ENCODE results near the gene AREG.

AREG gene

GRCh38 chr4:74412225-74412624, 32.7 kb upstream of the AREG start:
- Histone ChIP-seq H3K9ac (ENCODE audit: low read depth in 1 of 2, low read length in 2 of 2) (no peak overlapping the region), H3K9me3 (ENCODE audit: control insufficient read depth in 1 of 2, low read length in 2 of 2) (no peaks in the 10 kb centered on the region), H3K4me1 (ENCODE audit: control insufficient read depth in 1 of 2, insufficient read depth in 2 of 2, low read length in 2 of 2) (no peaks in the 10 kb centered on the region), H3K27ac (ENCODE audit: low read depth, low read length) (no peak overlapping the region), H3K4me3 (ENCODE audit: low read depth in 1 of 2, low read length in 2 of 2) (no peak overlapping the region), H3K36me3 (ENCODE audit: control insufficient read depth in 1 of 2, insufficient read depth in 2 of 2, low read length in 2 of 2) (no peaks in the 10 kb centered on the region), H3K27me3 (ENCODE audit: control insufficient read depth in 1 of 2, insufficient read depth in 2 of 2, low read length in 2 of 2) (no peaks in the 10 kb centered on the region)

- no peaks in the 10 kb centered on the region for H3K4me1 ChIP-seq (ENCODE audit: control insufficient read depth in 1 of 2, insufficient read depth in 2 of 2, low read length in 2 of 2)
- no peak overlapping the region for H3K27ac ChIP-seq (ENCODE audit: low read depth, low read length)
- no peak overlapping the region for H3K9ac ChIP-seq (ENCODE audit: low read depth in 1 of 2, low read length in 2 of 2)
- H3K27me3 ChIP-seq (ENCODE audit: control insufficient read depth in 1 of 2, insufficient read depth in 2 of 2, low read length in 2 of 2), result no peaks in the 10 kb centered on the region
- no peaks in the 10 kb centered on the region for H3K36me3 ChIP-seq (ENCODE audit: control insufficient read depth in 1 of 2, insufficient read depth in 2 of 2, low read length in 2 of 2)
- no peaks in the 10 kb centered on the region for H3K9me3 ChIP-seq (ENCODE audit: control insufficient read depth in 1 of 2, low read length in 2 of 2)
- no peak overlapping the region for H3K4me3 ChIP-seq (ENCODE audit: low read depth in 1 of 2, low read length in 2 of 2)
Measured at GRCh38 chr4:74413265-74413664, 31.7 kb upstream of the AREG start.

- H3K27me3 ChIP-seq (ENCODE audit: control insufficient read depth in 1 of 2, insufficient read depth in 2 of 2, low read length in 2 of 2), result no peaks in the 10 kb centered on the region
- H3K27ac ChIP-seq (ENCODE audit: low read depth, low read length), result no peak overlapping the region
- no peaks in the 10 kb centered on the region for H3K9me3 ChIP-seq (ENCODE audit: control insufficient read depth in 1 of 2, low read length in 2 of 2)
- H3K36me3 ChIP-seq (ENCODE audit: control insufficient read depth in 1 of 2, insufficient read depth in 2 of 2, low read length in 2 of 2), result no peaks in the 10 kb centered on the region
- H3K4me1 ChIP-seq (ENCODE audit: control insufficient read depth in 1 of 2, insufficient read depth in 2 of 2, low read length in 2 of 2), result no peaks in the 10 kb centered on the region
- H3K4me3 ChIP-seq (ENCODE audit: low read depth in 1 of 2, low read length in 2 of 2), result no peak overlapping the region
- H3K9ac ChIP-seq (ENCODE audit: low read depth in 1 of 2, low read length in 2 of 2), result no peak overlapping the region
Measured at GRCh38 chr4:74414149-74414809, 30.7 kb upstream of the AREG start.

GRCh38 chr4:74415602-74416300, 29.2 kb upstream of the AREG start:
- no peaks in the 10 kb centered on the region for H3K27me3 ChIP-seq (ENCODE audit: control insufficient read depth in 1 of 2, insufficient read depth in 2 of 2, low read length in 2 of 2)
- H3K4me3 ChIP-seq (ENCODE audit: low read depth in 1 of 2, low read length in 2 of 2), result no peak overlapping the region
- no peak overlapping the region for H3K27ac ChIP-seq (ENCODE audit: low read depth, low read length)
- H3K9me3 ChIP-seq (ENCODE audit: control insufficient read depth in 1 of 2, low read length in 2 of 2), result no peaks in the 10 kb centered on the region
- H3K36me3 ChIP-seq (ENCODE audit: control insufficient read depth in 1 of 2, insufficient read depth in 2 of 2, low read length in 2 of 2), result no peaks in the 10 kb centered on the region
- H3K4me1 ChIP-seq (ENCODE audit: control insufficient read depth in 1 of 2, insufficient read depth in 2 of 2, low read length in 2 of 2), result no peaks in the 10 kb centered on the region
- H3K9ac ChIP-seq (ENCODE audit: low read depth in 1 of 2, low read length in 2 of 2), result no peak overlapping the region

- H3K9ac ChIP-seq (ENCODE audit: low read depth in 1 of 2, low read length in 2 of 2), result no peak overlapping the region
- no peak overlapping the region for H3K27ac ChIP-seq (ENCODE audit: low read depth, low read length)
- H3K9me3 ChIP-seq (ENCODE audit: control insufficient read depth in 1 of 2, low read length in 2 of 2), result no peaks in the 10 kb centered on the region
- no peak overlapping the region for H3K4me3 ChIP-seq (ENCODE audit: low read depth in 1 of 2, low read length in 2 of 2)
- no peaks in the 10 kb centered on the region for H3K27me3 ChIP-seq (ENCODE audit: control insufficient read depth in 1 of 2, insufficient read depth in 2 of 2, low read length in 2 of 2)
- peaks cover 0 to 1% of the 10 kb centered on the region in 2 donors for H3K4me1 ChIP-seq (ENCODE audit: control insufficient read depth in 1 of 2, insufficient read depth in 2 of 2, low read length in 2 of 2)
- H3K36me3 ChIP-seq (ENCODE audit: control insufficient read depth in 1 of 2, insufficient read depth in 2 of 2, low read length in 2 of 2), result no peaks in the 10 kb centered on the region
Measured at GRCh38 chr4:74418063-74418670, 26.8 kb upstream of the AREG start.

- Histone ChIP-seq H3K4me3 (ENCODE audit: low read depth in 1 of 2, low read length in 2 of 2) (no peak overlapping the region), H3K27ac (ENCODE audit: low read depth, low read length) (no peak overlapping the region), H3K9ac (ENCODE audit: low read depth in 1 of 2, low read length in 2 of 2) (no peak overlapping the region), H3K27me3 (ENCODE audit: control insufficient read depth in 1 of 2, insufficient read depth in 2 of 2, low read length in 2 of 2) (no peaks in the 10 kb centered on the region), H3K4me1 (ENCODE audit: control insufficient read depth in 1 of 2, insufficient read depth in 2 of 2, low read length in 2 of 2) (peaks cover 0 to 6% of the 10 kb centered on the region in 2 donors), H3K36me3 (ENCODE audit: control insufficient read depth in 1 of 2, insufficient read depth in 2 of 2, low read length in 2 of 2) (no peaks in the 10 kb centered on the region), H3K9me3 (ENCODE audit: control insufficient read depth in 1 of 2, low read length in 2 of 2) (no peaks in the 10 kb centered on the region)
Measured at GRCh38 chr4:74420863-74421262, 24.1 kb upstream of the AREG start.

- Histone ChIP-seq H3K4me3 (ENCODE audit: low read depth in 1 of 2, low read length in 2 of 2) (no peak overlapping the region), H3K9ac (ENCODE audit: low read depth in 1 of 2, low read length in 2 of 2) (no peak overlapping the region), H3K27ac (ENCODE audit: low read depth, low read length) (no peak overlapping the region), H3K4me1 (ENCODE audit: control insufficient read depth in 1 of 2, insufficient read depth in 2 of 2, low read length in 2 of 2) (peaks cover 0 to 6% of the 10 kb centered on the region in 2 donors), H3K9me3 (ENCODE audit: control insufficient read depth in 1 of 2, low read length in 2 of 2) (no peaks in the 10 kb centered on the region), H3K27me3 (ENCODE audit: control insufficient read depth in 1 of 2, insufficient read depth in 2 of 2, low read length in 2 of 2) (no peaks in the 10 kb centered on the region), H3K36me3 (ENCODE audit: control insufficient read depth in 1 of 2, insufficient read depth in 2 of 2, low read length in 2 of 2) (no peaks in the 10 kb centered on the region)
Measured at GRCh38 chr4:74423104-74423503, 21.8 kb upstream of the AREG start.

GRCh38 chr4:74424111-74424510, 20.8 kb upstream of the AREG start:
- Histone ChIP-seq H3K27me3 (ENCODE audit: control insufficient read depth in 1 of 2, insufficient read depth in 2 of 2, low read length in 2 of 2) (no peaks in the 10 kb centered on the region), H3K36me3 (ENCODE audit: control insufficient read depth in 1 of 2, insufficient read depth in 2 of 2, low read length in 2 of 2) (no peaks in the 10 kb centered on the region), H3K4me3 (ENCODE audit: low read depth in 1 of 2, low read length in 2 of 2) (no peak overlapping the region), H3K9ac (ENCODE audit: low read depth in 1 of 2, low read length in 2 of 2) (no peak overlapping the region), H3K27ac (ENCODE audit: low read depth, low read length) (no peak overlapping the region), H3K4me1 (ENCODE audit: control insufficient read depth in 1 of 2, insufficient read depth in 2 of 2, low read length in 2 of 2) (peaks cover 0 to 6% of the 10 kb centered on the region in 2 donors), H3K9me3 (ENCODE audit: control insufficient read depth in 1 of 2, low read length in 2 of 2) (no peaks in the 10 kb centered on the region)

- H3K27me3 ChIP-seq (ENCODE audit: control insufficient read depth in 1 of 2, insufficient read depth in 2 of 2, low read length in 2 of 2), result no peaks in the 10 kb centered on the region
- H3K4me3 ChIP-seq (ENCODE audit: low read depth in 1 of 2, low read length in 2 of 2), result no peak overlapping the region
- H3K9me3 ChIP-seq (ENCODE audit: control insufficient read depth in 1 of 2, low read length in 2 of 2), result no peaks in the 10 kb centered on the region
- H3K9ac ChIP-seq (ENCODE audit: low read depth in 1 of 2, low read length in 2 of 2), result no peak overlapping the region
- peaks cover 0 to 6% of the 10 kb centered on the region in 2 donors for H3K4me1 ChIP-seq (ENCODE audit: control insufficient read depth in 1 of 2, insufficient read depth in 2 of 2, low read length in 2 of 2)
- no peaks in the 10 kb centered on the region for H3K36me3 ChIP-seq (ENCODE audit: control insufficient read depth in 1 of 2, insufficient read depth in 2 of 2, low read length in 2 of 2)
- H3K27ac ChIP-seq (ENCODE audit: low read depth, low read length), result no peak overlapping the region
Measured at GRCh38 chr4:74426101-74426500, 18.8 kb upstream of the AREG start.

- H3K27ac ChIP-seq (ENCODE audit: low read depth, low read length), result no peak overlapping the region
- peaks cover 0 to 4% of the 10 kb centered on the region in 2 donors for H3K4me1 ChIP-seq (ENCODE audit: control insufficient read depth in 1 of 2, insufficient read depth in 2 of 2, low read length in 2 of 2)
- H3K9me3 ChIP-seq (ENCODE audit: control insufficient read depth in 1 of 2, low read length in 2 of 2), result no peaks in the 10 kb centered on the region
- no peaks in the 10 kb centered on the region for H3K36me3 ChIP-seq (ENCODE audit: control insufficient read depth in 1 of 2, insufficient read depth in 2 of 2, low read length in 2 of 2)
- no peak overlapping the region for H3K4me3 ChIP-seq (ENCODE audit: low read depth in 1 of 2, low read length in 2 of 2)
- no peak overlapping the region for H3K9ac ChIP-seq (ENCODE audit: low read depth in 1 of 2, low read length in 2 of 2)
- H3K27me3 ChIP-seq (ENCODE audit: control insufficient read depth in 1 of 2, insufficient read depth in 2 of 2, low read length in 2 of 2), result no peaks in the 10 kb centered on the region
Measured at GRCh38 chr4:74428276-74428675, 16.7 kb upstream of the AREG start.

Data from duodenal mucosa (tissue), 2 donors.